Activated T-cell treated with anti-CD3 and anti-CD28 coated beads, Interleukin-2, amount 50 U/mL, for 24 hours (primary cell): Measurements from ENCODE around the gene PLA2G4D.

Experiments
- DNase-seq: peaks from one replicate; pipeline ENCODE4 v3.0.0-alpha.2; 2020
- H3K27ac Mint-ChIP-seq: 2 replicates; pipeline ENCODE4 v1.8.0; 2020; ENCODE audit warnings: mild to moderate bottlenecking, mixed read lengths
- H3K27me3 Mint-ChIP-seq: 2 replicates; pipeline ENCODE4 v1.8.0; 2020; ENCODE audit warnings: mixed read lengths
- H3K36me3 Mint-ChIP-seq: 2 replicates; pipeline ENCODE4 v1.8.0; 2020; ENCODE audit warnings: low read depth, mixed read lengths
- H3K4me1 Mint-ChIP-seq: 2 replicates; pipeline ENCODE4 v1.8.0; 2020; ENCODE audit warnings: low read depth, mixed read lengths
- H3K4me3 Mint-ChIP-seq: 2 replicates; pipeline ENCODE4 v1.8.0; 2020; ENCODE audit warnings: mild to moderate bottlenecking, moderate library complexity, mixed read lengths
- H3K9me3 Mint-ChIP-seq: 2 replicates; pipeline ENCODE4 v1.8.0; 2020; ENCODE audit warnings: mixed read lengths

The PLA2G4D gene

GRCh38 chr15:42094512-42094963 lies at the start of gene PLA2G4D:
Gene PLA2G4D, minus strand, starts transcription at chr15:42094562. Its CDS starts 103 bp downstream, at chr15:42094459.
- DNase-seq: no peak
- Mint-ChIP-seq H3K36me3 (no peaks in the 10 kb centered on the region), H3K4me3 (no peak within 1 kb of the TSS), H3K9me3 (no peaks in the 10 kb centered on the region), H3K27me3 (peaks cover 9% of the 10 kb centered on the region), H3K4me1 (peaks cover 8% of the 10 kb centered on the region), H3K27ac (no peak within 1 kb of the TSS)

- no peaks in the 10 kb centered on the region for H3K9me3 Mint-ChIP-seq
Measured at GRCh38 chr15:42143356-42143755, 49.0 kb upstream of the PLA2G4D start.

GRCh38 chr15:42141795-42142667 lies 47.7 kb upstream of the PLA2G4D start:
- DNase-seq: no peak
- Mint-ChIP-seq H3K4me3 (no peak overlapping the region), H3K27me3 (peaks cover 2% of the 10 kb centered on the region), H3K27ac (no peak overlapping the region), H3K4me1 (peaks cover 2% of the 10 kb centered on the region), H3K9me3 (no peaks in the 10 kb centered on the region), H3K36me3 (no peaks in the 10 kb centered on the region)

More at GRCh38 chr15:42143356-42143755, 49.0 kb upstream of the PLA2G4D start:
- Mint-ChIP-seq H3K36me3 (no peaks in the 10 kb centered on the region), H3K27ac (no peak overlapping the region), H3K27me3 (peaks cover 2% of the 10 kb centered on the region), H3K4me1 (no peaks in the 10 kb centered on the region), H3K4me3 (no peak overlapping the region)
- no peak for DNase-seq

- H3K27me3 Mint-ChIP-seq: peaks cover 2% of the 10 kb centered on the region
- no peak for DNase-seq
- no peak overlapping the region for H3K4me3 Mint-ChIP-seq
- H3K4me1 Mint-ChIP-seq: peaks cover 2% of the 10 kb centered on the region
- no peaks in the 10 kb centered on the region for H3K36me3 Mint-ChIP-seq
- no peak overlapping the region for H3K27ac Mint-ChIP-seq
- H3K9me3 Mint-ChIP-seq: no peaks in the 10 kb centered on the region
Measured at GRCh38 chr15:42141246-42141645, 46.9 kb upstream of the PLA2G4D start.

- Mint-ChIP-seq H3K36me3 (no peaks in the 10 kb centered on the region), H3K27ac (no peak overlapping the region), H3K27me3 (peaks cover 2% of the 10 kb centered on the region), H3K4me1 (peaks cover 2% of the 10 kb centered on the region), H3K4me3 (no peak overlapping the region), H3K9me3 (no peaks in the 10 kb centered on the region)
- no peak for DNase-seq
Measured at GRCh38 chr15:42140383-42141070, 46.2 kb upstream of the PLA2G4D start.

GRCh38 chr15:42139596-42139995 lies 45.2 kb upstream of the PLA2G4D start:
- no peaks in the 10 kb centered on the region for H3K27me3 Mint-ChIP-seq
- no peaks in the 10 kb centered on the region for H3K9me3 Mint-ChIP-seq
- DNase-seq: no peak
- peaks cover 2% of the 10 kb centered on the region for H3K4me1 Mint-ChIP-seq
- no peak overlapping the region for H3K4me3 Mint-ChIP-seq
- H3K27ac Mint-ChIP-seq: no peak overlapping the region
- H3K36me3 Mint-ChIP-seq: no peaks in the 10 kb centered on the region

- H3K4me1 Mint-ChIP-seq: peaks cover 2% of the 10 kb centered on the region
- H3K9me3 Mint-ChIP-seq: no peaks in the 10 kb centered on the region
- no peak overlapping the region for H3K27ac Mint-ChIP-seq
- DNase-seq: peak; percentile 16
- no peaks in the 10 kb centered on the region for H3K27me3 Mint-ChIP-seq
- no peaks in the 10 kb centered on the region for H3K36me3 Mint-ChIP-seq
- H3K4me3 Mint-ChIP-seq: no peak overlapping the region
Measured at GRCh38 chr15:42138968-42139386, 44.6 kb upstream of the PLA2G4D start.

- no peaks in the 10 kb centered on the region for H3K9me3 Mint-ChIP-seq
- no peak overlapping the region for H3K27ac Mint-ChIP-seq
- peak; percentile 12 for DNase-seq
- no peaks in the 10 kb centered on the region for H3K36me3 Mint-ChIP-seq
- H3K27me3 Mint-ChIP-seq: no peaks in the 10 kb centered on the region
- peaks cover 2% of the 10 kb centered on the region for H3K4me1 Mint-ChIP-seq
- no peak overlapping the region for H3K4me3 Mint-ChIP-seq
Measured at GRCh38 chr15:42138411-42138810, 44.0 kb upstream of the PLA2G4D start.

- no peak overlapping the region for H3K4me3 Mint-ChIP-seq
Measured at GRCh38 chr15:42137461-42138261, 43.3 kb upstream of the PLA2G4D start.

GRCh38 chr15:42136513-42136912 lies 42.2 kb upstream of the PLA2G4D start:
- no peak for DNase-seq
- no peaks in the 10 kb centered on the region for H3K9me3 Mint-ChIP-seq
- no peak overlapping the region for H3K4me3 Mint-ChIP-seq
- H3K4me1 Mint-ChIP-seq: peaks cover 2% of the 10 kb centered on the region
- peaks cover 4% of the 10 kb centered on the region for H3K27me3 Mint-ChIP-seq
- H3K27ac Mint-ChIP-seq: no peak overlapping the region
- no peaks in the 10 kb centered on the region for H3K36me3 Mint-ChIP-seq

More at GRCh38 chr15:42137461-42138261, 43.3 kb upstream of the PLA2G4D start:
- Mint-ChIP-seq H3K27me3 (no peaks in the 10 kb centered on the region), H3K36me3 (no peaks in the 10 kb centered on the region), H3K9me3 (no peaks in the 10 kb centered on the region), H3K27ac (no peak overlapping the region), H3K4me1 (peaks cover 2% of the 10 kb centered on the region)
- peak; percentile 34 for DNase-seq

- DNase-seq: no peak
- no peaks in the 10 kb centered on the region for H3K9me3 Mint-ChIP-seq
- H3K4me3 Mint-ChIP-seq: no peak overlapping the region
- H3K36me3 Mint-ChIP-seq: no peaks in the 10 kb centered on the region
- peaks cover 2% of the 10 kb centered on the region for H3K4me1 Mint-ChIP-seq
- peaks cover 15% of the 10 kb centered on the region for H3K27me3 Mint-ChIP-seq
- no peak overlapping the region for H3K27ac Mint-ChIP-seq
Measured at GRCh38 chr15:42135351-42135750, 41.0 kb upstream of the PLA2G4D start.

- H3K27me3 Mint-ChIP-seq: peaks cover 18% of the 10 kb centered on the region
- peaks cover 2% of the 10 kb centered on the region for H3K4me1 Mint-ChIP-seq
- no peak overlapping the region for H3K4me3 Mint-ChIP-seq
- H3K9me3 Mint-ChIP-seq: no peaks in the 10 kb centered on the region
- no peak for DNase-seq
- H3K36me3 Mint-ChIP-seq: no peaks in the 10 kb centered on the region
- no peak overlapping the region for H3K27ac Mint-ChIP-seq
Measured at GRCh38 chr15:42134617-42135245, 40.4 kb upstream of the PLA2G4D start.

GRCh38 chr15:42133886-42134502 lies 39.6 kb upstream of the PLA2G4D start:
- DNase-seq: peak; percentile 71
- Mint-ChIP-seq H3K27me3 (peaks cover 24% of the 10 kb centered on the region), H3K9me3 (no peaks in the 10 kb centered on the region), H3K4me1 (peaks cover 5% of the 10 kb centered on the region), H3K27ac (no peak overlapping the region), H3K4me3 (no peak overlapping the region), H3K36me3 (no peaks in the 10 kb centered on the region)
